SU-DHL-6 (cell line): Measurements from ENCODE around the gene RGS7.

Source experiments
- H2AFZ ChIP-seq: fragments of 200-600 bp; sonication (generic); 2 replicates; pipeline ENCODE4 v1.6.1; 2014; ENCODE audit warnings: low read depth, mild to moderate bottlenecking, moderate library complexity, mixed read lengths, antibody characterized with exemption, low read length; ENCODE audit not compliant: severe bottlenecking
- H3F3A ChIP-seq: fragments of 200-600 bp; shearing (Covaris generic); 2 replicates; pipeline ENCODE4 v1.6.0; 2016; ENCODE audit warnings: antibody characterized with exemption, mild to moderate bottlenecking; ENCODE audit not compliant: insufficient read depth
- H3K27ac ChIP-seq: fragments of 200-600 bp; sonication (generic); 2 replicates; pipeline ENCODE4 v1.5.1; 2016; ENCODE audit warnings: low read depth, mild to moderate bottlenecking, low read length, moderate library complexity, mixed read lengths
- H3K27me3 ChIP-seq: fragments of 200-600 bp; sonication (generic), shearing (Covaris generic); 2 replicates; pipeline ENCODE4 v1.6.0; 2014; ENCODE audit warnings: mild to moderate bottlenecking, low read length
- H3K36me3 ChIP-seq: fragments of 200-600 bp; sonication (generic); 2 replicates; pipeline ENCODE4 v1.6.1; 2014; ENCODE audit warnings: mild to moderate bottlenecking, low read length, mixed read lengths
- H3K4me2 ChIP-seq: fragments of 300-600, 200-600 bp; shearing (Covaris generic), sonication (generic); 2 replicates; pipeline ENCODE4 v1.6.0; 2014; ENCODE audit warnings: low read length, low read depth, mild to moderate bottlenecking; ENCODE audit not compliant: poor library complexity, severe bottlenecking
- H3K4me3 ChIP-seq: fragments of 200-600 bp; sonication (generic); 2 replicates; pipeline ENCODE4 v1.5.1; 2014; ENCODE audit warnings: antibody characterized with exemption, low read length, mild to moderate bottlenecking, mixed read lengths; ENCODE audit not compliant: insufficient read depth, poor library complexity, severe bottlenecking
- H3K79me2 ChIP-seq: fragments of 200-600 bp; sonication (generic); 2 replicates; pipeline ENCODE4 v1.6.1; 2014; ENCODE audit warnings: mild to moderate bottlenecking, low read length, moderate library complexity; ENCODE audit not compliant: insufficient read depth
- H3K9ac ChIP-seq: fragments of 200-600 bp; sonication (generic); 2 replicates; pipeline ENCODE4 v1.7.0; 2014; ENCODE audit warnings: mild to moderate bottlenecking, low read length
- H3K9me2 ChIP-seq: fragments of 200-600 bp; sonication (generic); replicated peaks from 2 replicates; pipeline ENCODE4 v1.6.1; 2014; ENCODE audit warnings: low read length; ENCODE audit not compliant: insufficient read depth
- H3K9me3 ChIP-seq: fragments of 200-600 bp; sonication (generic); 2 replicates; pipeline ENCODE4 v1.6.1; 2014; ENCODE audit warnings: low read length, mixed read lengths; ENCODE audit not compliant: insufficient read depth
- H4K20me1 ChIP-seq: fragments of 200-600 bp; sonication (generic); 2 replicates; pipeline ENCODE4 v1.6.1; 2014; ENCODE audit warnings: low read depth, mild to moderate bottlenecking, antibody characterized with exemption, low read length, moderate library complexity, mixed read lengths
- EZH2phosphoT487 ChIP-seq: fragments of 200-600 bp; sonication (generic), shearing (Covaris generic); conservative IDR thresholded peaks from 2 replicates; pipeline ENCODE4 v1.6.1; 2018; ENCODE audit warnings: mild to moderate bottlenecking, antibody characterized with exemption, low read length, moderate library complexity, mixed read lengths
- TF ChIP-seq, protein P1 (sequence below): fragments of 200-600 bp; sonication (generic); IDR thresholded peaks from one replicate; pipeline ENCODE4 v1.5.1; 2017; ENCODE audit warnings: antibody characterized with exemption, mild to moderate bottlenecking, low read length, moderate library complexity; ENCODE audit not compliant: insufficient read depth, poor library complexity, severe bottlenecking

The RGS7 gene

DNA sequence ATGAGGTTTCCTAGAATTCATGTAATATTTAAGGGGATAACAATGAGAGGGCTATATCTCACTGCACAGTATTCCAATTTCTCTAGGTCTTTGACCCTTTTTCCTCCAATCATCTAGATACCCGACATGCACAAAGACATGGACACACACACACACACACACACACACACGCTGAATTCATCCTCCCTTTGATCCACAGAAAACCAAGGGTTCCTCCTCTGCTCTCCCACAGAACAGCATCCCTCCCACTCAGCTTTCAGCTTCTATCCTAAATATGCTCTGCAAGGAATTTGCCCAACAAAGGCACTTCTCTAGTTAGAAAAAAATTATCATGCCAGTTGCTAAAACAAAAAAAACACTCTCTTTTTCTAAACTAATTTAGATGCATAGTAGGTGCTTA lies 231.7 kb downstream of the RGS7 start:
- Histone ChIP-seq H3K9ac (no peak overlapping the region), H3K9me3 (no peaks in the 10 kb centered on the region), H3K79me2 (no peaks in the 10 kb centered on the region), H3F3A (no peaks in the 10 kb centered on the region), H4K20me1 (no peaks in the 10 kb centered on the region), H3K4me3 (no peak overlapping the region), H2AFZ (no peak overlapping the region), H3K4me2 (no peak overlapping the region), H3K27ac (no peak overlapping the region), H3K36me3 (no peaks in the 10 kb centered on the region), H3K27me3 (no peaks in the 10 kb centered on the region), H3K9me2 (no peaks in the 10 kb centered on the region)
- no peak for TF ChIP-seq EZH2phosphoT487
- TF ChIP-seq, protein P1, sequence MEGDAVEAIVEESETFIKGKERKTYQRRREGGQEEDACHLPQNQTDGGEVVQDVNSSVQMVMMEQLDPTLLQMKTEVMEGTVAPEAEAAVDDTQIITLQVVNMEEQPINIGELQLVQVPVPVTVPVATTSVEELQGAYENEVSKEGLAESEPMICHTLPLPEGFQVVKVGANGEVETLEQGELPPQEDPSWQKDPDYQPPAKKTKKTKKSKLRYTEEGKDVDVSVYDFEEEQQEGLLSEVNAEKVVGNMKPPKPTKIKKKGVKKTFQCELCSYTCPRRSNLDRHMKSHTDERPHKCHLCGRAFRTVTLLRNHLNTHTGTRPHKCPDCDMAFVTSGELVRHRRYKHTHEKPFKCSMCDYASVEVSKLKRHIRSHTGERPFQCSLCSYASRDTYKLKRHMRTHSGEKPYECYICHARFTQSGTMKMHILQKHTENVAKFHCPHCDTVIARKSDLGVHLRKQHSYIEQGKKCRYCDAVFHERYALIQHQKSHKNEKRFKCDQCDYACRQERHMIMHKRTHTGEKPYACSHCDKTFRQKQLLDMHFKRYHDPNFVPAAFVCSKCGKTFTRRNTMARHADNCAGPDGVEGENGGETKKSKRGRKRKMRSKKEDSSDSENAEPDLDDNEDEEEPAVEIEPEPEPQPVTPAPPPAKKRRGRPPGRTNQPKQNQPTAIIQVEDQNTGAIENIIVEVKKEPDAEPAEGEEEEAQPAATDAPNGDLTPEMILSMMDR, result no peak

DNA sequence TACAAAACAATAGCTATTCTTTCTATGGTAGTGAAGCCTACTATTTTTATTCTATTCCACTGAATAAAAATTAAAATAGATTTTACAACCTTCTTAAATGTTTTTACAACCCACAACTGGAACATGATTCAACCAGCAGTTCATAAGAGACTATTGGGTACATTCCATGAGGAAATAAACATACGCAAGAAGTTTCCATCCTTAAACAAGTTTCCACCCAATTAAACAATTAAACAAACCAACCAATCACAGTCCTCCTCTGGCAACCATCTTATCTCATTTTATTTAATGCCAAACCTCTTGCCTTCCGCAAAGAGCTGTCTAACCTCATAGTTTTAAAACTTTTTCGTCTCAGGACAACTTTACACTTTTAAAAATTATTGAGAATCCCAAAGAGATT lies 239.0 kb downstream of the RGS7 start:
- Histone ChIP-seq H3K9ac (no peak overlapping the region), H3K27ac (no peak overlapping the region), H3K4me2 (no peak overlapping the region), H3K27me3 (no peaks in the 10 kb centered on the region), H3K79me2 (no peaks in the 10 kb centered on the region), H2AFZ (no peak overlapping the region), H3K36me3 (no peaks in the 10 kb centered on the region), H3K4me3 (no peak overlapping the region), H3K9me2 (no peaks in the 10 kb centered on the region), H3F3A (no peaks in the 10 kb centered on the region), H3K9me3 (no peaks in the 10 kb centered on the region), H4K20me1 (no peaks in the 10 kb centered on the region)
- TF ChIP-seq, protein P1, result no peak
- no peak for TF ChIP-seq EZH2phosphoT487

DNA sequence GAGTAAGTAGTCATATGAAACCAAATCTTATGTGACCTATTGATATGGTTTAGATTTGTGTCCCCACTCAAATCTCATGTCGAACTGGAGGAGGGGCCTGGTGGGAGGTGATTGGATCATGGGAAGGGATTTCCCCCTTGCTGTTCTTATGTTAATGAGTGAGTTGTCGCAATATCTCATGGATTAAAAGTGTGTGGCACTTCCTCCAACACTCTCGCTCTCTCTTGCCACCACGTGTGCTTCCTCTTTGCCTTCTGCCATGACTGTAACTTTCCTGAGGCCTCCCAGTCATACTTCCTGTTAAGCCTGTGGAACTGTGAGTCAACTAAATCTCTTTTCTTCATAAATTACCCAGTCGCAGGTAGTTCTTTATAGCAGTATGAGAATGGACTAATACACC lies 241.2 kb downstream of the RGS7 start:
- Histone ChIP-seq H3K4me2 (no peak overlapping the region), H4K20me1 (no peaks in the 10 kb centered on the region), H3K9me3 (no peaks in the 10 kb centered on the region), H3K79me2 (no peaks in the 10 kb centered on the region), H3K27ac (no peak overlapping the region), H3F3A (no peaks in the 10 kb centered on the region), H3K27me3 (no peaks in the 10 kb centered on the region), H3K36me3 (no peaks in the 10 kb centered on the region), H3K4me3 (no peak overlapping the region), H3K9me2 (no peaks in the 10 kb centered on the region), H3K9ac (no peak overlapping the region), H2AFZ (no peak overlapping the region)
- no peak for TF ChIP-seq EZH2phosphoT487
- TF ChIP-seq, protein P1, result no peak
